ENCODE results near the gene SMPDL3A. TPM values are rescaled to one million over a fixed set of nuclear protein-coding genes. Genes with fewer than 3 reads are reported as not detected.

SMPDL3A gene
- total RNA-seq, 1 experiment from 2014 or later: 10.3 TPM

DNA sequence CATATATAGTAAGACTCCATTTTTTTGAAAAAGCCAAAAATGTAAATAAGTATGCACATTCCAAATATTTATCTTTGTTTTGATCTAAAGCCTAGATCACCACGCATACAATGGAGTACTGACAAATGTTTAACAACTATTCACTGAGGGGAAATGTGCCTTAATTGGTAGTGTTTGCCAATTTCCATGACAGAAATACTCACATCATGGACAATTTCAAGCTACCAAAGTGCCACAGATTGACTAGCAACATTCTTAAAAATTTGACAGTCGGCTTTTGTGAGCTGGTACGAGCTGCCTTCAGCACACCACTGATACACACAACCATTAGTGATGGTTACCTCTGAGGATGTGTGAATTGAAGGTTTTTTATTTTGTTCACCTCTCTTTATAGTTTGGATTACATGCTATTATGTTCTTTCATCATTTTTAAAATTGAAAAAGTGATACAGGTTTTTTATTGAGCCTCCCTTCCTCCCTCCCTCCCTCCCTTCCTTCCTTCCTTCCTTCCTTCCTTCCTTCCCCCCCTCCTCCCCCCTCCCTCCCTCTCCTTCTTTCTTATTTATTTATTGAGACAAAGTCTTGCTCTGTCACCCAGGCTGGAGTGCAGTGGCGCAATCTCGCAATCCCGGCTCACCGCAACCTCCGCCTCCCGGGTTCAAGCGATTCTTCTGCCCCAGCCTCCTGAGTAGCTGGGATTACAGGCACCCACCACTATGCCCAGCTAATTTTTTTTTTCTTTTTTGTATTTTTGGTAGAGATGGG is 19.2 kb downstream of the SMPDL3A start:
- TF ChIP-seq EZH2 (IDR thresholded peaks at IDR 0.05; ENCODE audit: borderline replicate concordance, low read depth, low read length, poor library complexity, severe bottlenecking): no peak
- TF ChIP-seq, protein P1, sequence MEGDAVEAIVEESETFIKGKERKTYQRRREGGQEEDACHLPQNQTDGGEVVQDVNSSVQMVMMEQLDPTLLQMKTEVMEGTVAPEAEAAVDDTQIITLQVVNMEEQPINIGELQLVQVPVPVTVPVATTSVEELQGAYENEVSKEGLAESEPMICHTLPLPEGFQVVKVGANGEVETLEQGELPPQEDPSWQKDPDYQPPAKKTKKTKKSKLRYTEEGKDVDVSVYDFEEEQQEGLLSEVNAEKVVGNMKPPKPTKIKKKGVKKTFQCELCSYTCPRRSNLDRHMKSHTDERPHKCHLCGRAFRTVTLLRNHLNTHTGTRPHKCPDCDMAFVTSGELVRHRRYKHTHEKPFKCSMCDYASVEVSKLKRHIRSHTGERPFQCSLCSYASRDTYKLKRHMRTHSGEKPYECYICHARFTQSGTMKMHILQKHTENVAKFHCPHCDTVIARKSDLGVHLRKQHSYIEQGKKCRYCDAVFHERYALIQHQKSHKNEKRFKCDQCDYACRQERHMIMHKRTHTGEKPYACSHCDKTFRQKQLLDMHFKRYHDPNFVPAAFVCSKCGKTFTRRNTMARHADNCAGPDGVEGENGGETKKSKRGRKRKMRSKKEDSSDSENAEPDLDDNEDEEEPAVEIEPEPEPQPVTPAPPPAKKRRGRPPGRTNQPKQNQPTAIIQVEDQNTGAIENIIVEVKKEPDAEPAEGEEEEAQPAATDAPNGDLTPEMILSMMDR (conservative IDR thresholded peaks at IDR 0.05; ENCODE audit: low read depth, low read length): no peak
- Histone ChIP-seq H3K27me3 (replicated peaks; ENCODE audit: insufficient read depth, low read depth, low read length, poor library complexity) (no peaks in the 10 kb centered on the region), H3K4me1 (ENCODE audit: insufficient read depth, low read length, poor library complexity, severe bottlenecking) (peaks cover 46% of the 10 kb centered on the region), H3K36me3 (ENCODE audit: insufficient read depth, low read length, poor library complexity, severe bottlenecking) (peaks cover 3% of the 10 kb centered on the region), H3K4me3 (ENCODE audit: low read depth, low read length, poor library complexity, severe bottlenecking) (peak overlapping the region; percentile 27), H3K27ac (ENCODE audit: low read depth, low read length, poor library complexity, severe bottlenecking) (peak overlapping the region; percentile 87), H3K9me3 (ENCODE audit: low read depth, low read length, poor library complexity, severe bottlenecking) (no peaks in the 10 kb centered on the region)
- intact Hi-C loops (cut with micrococcal nuclease; ENCODE audit: unreplicated experiment): loop anchor here (1.0 to 2.0 kb wide), 2 partner anchors 30 to 415 kb away; no protein-coding TSS in a partner anchor
- CTCF ChIA-PET: no interaction called here
- BruUV-seq (replicated peaks): no TSS peak
- DNase-seq (ENCODE audit: low spot score): peak; percentile 84
- POLR2A ChIA-PET (ENCODE audit: low non-redundant PET): no interaction called here

DNA sequence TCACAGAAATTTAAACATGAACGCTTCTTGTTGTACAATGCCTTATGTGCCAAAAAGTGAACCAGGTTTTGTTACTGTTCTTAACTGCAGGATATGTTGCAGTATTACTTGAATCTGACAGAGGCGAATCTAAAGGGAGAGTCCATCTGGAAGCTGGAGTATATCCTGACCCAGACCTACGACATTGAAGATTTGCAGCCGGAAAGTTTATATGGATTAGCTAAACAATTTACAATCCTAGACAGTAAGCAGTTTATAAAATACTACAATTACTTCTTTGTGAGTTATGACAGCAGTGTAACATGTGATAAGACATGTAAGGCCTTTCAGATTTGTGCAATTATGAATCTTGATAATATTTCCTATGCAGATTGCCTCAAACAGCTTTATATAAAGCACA is 19.9 kb downstream of the SMPDL3A start:
- ChIA-PET POLR2A (ENCODE audit: low non-redundant PET) (no interaction called here), CTCF (no interaction called here)

DNA sequence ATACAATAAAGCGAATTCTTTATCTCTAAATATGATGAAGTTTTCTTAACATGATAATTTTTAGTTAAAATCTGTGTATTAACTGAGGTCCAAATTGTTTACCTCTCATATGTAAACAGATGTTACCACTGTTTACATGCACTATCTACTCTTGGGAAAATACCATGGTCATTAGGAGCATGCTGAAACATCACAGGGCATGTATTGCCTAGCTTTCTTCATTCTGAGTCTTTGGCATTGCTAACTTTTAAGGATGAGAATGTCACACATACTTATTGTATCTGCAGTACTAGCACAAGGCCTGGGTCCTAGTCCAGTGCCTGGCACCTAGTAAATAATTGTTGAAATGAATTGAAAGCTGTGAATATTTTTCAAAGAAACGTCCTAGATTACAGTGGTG is 20.6 kb downstream of the SMPDL3A start:
- peak overlapping the region; percentile 87 for H3K27ac ChIP-seq (ENCODE audit: low read depth, low read length, poor library complexity, severe bottlenecking)
- TF ChIP-seq, protein P1 (conservative IDR thresholded peaks at IDR 0.05; ENCODE audit: low read depth, low read length): no peak
- TF ChIP-seq EZH2 (IDR thresholded peaks at IDR 0.05; ENCODE audit: borderline replicate concordance, low read depth, low read length, poor library complexity, severe bottlenecking): no peak
- intact Hi-C loops (cut with micrococcal nuclease; ENCODE audit: unreplicated experiment): loop anchor here (2.0 kb wide), 1 partner anchor 29 kb away; no protein-coding TSS in a partner anchor
- peaks cover 40% of the 10 kb centered on the region for H3K4me1 ChIP-seq (ENCODE audit: insufficient read depth, low read length, poor library complexity, severe bottlenecking)
- ChIA-PET CTCF (no interaction called here), POLR2A (ENCODE audit: low non-redundant PET) (no interaction called here)
- no peak overlapping the region for H3K4me3 ChIP-seq (ENCODE audit: low read depth, low read length, poor library complexity, severe bottlenecking)
- peaks cover 3% of the 10 kb centered on the region for H3K36me3 ChIP-seq (ENCODE audit: insufficient read depth, low read length, poor library complexity, severe bottlenecking)
- DNase-seq (ENCODE audit: low spot score): peak; percentile 27
- no TSS peak for BruUV-seq (replicated peaks)
- H3K9me3 ChIP-seq (ENCODE audit: low read depth, low read length, poor library complexity, severe bottlenecking): peaks cover 3% of the 10 kb centered on the region
- no peaks in the 10 kb centered on the region for H3K27me3 ChIP-seq (replicated peaks; ENCODE audit: insufficient read depth, low read depth, low read length, poor library complexity)

More for the DNA sequence above, 19.9 kb downstream of the SMPDL3A start:
- DNase-seq (ENCODE audit: low spot score): peak; percentile 64
- peaks cover 40% of the 10 kb centered on the region for H3K4me1 ChIP-seq (ENCODE audit: insufficient read depth, low read length, poor library complexity, severe bottlenecking)
- peak overlapping the region; percentile 87 for H3K27ac ChIP-seq (ENCODE audit: low read depth, low read length, poor library complexity, severe bottlenecking)
- BruUV-seq (replicated peaks): TSS peak; percentile 84
- no peaks in the 10 kb centered on the region for H3K27me3 ChIP-seq (replicated peaks; ENCODE audit: insufficient read depth, low read depth, low read length, poor library complexity)
- no peaks in the 10 kb centered on the region for H3K9me3 ChIP-seq (ENCODE audit: low read depth, low read length, poor library complexity, severe bottlenecking)
- intact Hi-C loops (cut with micrococcal nuclease; ENCODE audit: unreplicated experiment): loop anchor here (2.0 kb wide), 1 partner anchor 30 kb away; no protein-coding TSS in a partner anchor
- peaks cover 3% of the 10 kb centered on the region for H3K36me3 ChIP-seq (ENCODE audit: insufficient read depth, low read length, poor library complexity, severe bottlenecking)
- H3K4me3 ChIP-seq (ENCODE audit: low read depth, low read length, poor library complexity, severe bottlenecking): peak overlapping the region; percentile 27
- TF ChIP-seq, protein P1 (conservative IDR thresholded peaks at IDR 0.05; ENCODE audit: low read depth, low read length): no peak
- TF ChIP-seq EZH2 (IDR thresholded peaks at IDR 0.05; ENCODE audit: borderline replicate concordance, low read depth, low read length, poor library complexity, severe bottlenecking): no peak
